Parathyroid adenoma (tissue), 2 donors: Measurements from ENCODE around the gene ZNF254.

ENCODE experiments used
- H2AFZ ChIP-seq: fragments of 300-600 bp; sonication (generic); one replicate; pipeline ENCODE4 v1.7.0; 2017; ENCODE audit warnings: antibody characterized with exemption, mild to moderate bottlenecking
- H3K27ac ChIP-seq: fragments of 300-600 bp; sonication (generic); one replicate; pipeline ENCODE4 v1.7.0; 2017
- H3K27me3 ChIP-seq: fragments of 300-600 bp; sonication (generic); one replicate; pipeline ENCODE4 v1.7.0; 2017; ENCODE audit warnings: low read length; ENCODE audit not compliant: control insufficient read depth, insufficient read depth
- H3K36me3 ChIP-seq: fragments of 300-600 bp; sonication (generic); one replicate; pipeline ENCODE4 v1.7.0; 2017; ENCODE audit warnings: low read length; ENCODE audit not compliant: control insufficient read depth, insufficient read depth
- H3K4me1 ChIP-seq: fragments of 300-600 bp; sonication (generic); one replicate; pipeline ENCODE4 v1.7.0; 2017; ENCODE audit warnings: control low read depth
- H3K4me2 ChIP-seq: fragments of 300-600 bp; sonication (generic); one replicate; pipeline ENCODE4 v1.7.0; 2017; ENCODE audit warnings: low read length
- H3K4me3 ChIP-seq: fragments of 300-600 bp; sonication (generic); one replicate; pipeline ENCODE4 v1.7.0; 2017; ENCODE audit warnings: low read depth, low read length
- H3K79me2 ChIP-seq: fragments of 300-600 bp; sonication (generic); one replicate; pipeline ENCODE4 v1.7.0; 2017; ENCODE audit warnings: control low read depth
- H3K9ac ChIP-seq: fragments of 300-600 bp; sonication (generic); one replicate; pipeline ENCODE4 v1.7.0; 2017; ENCODE audit warnings: mild to moderate bottlenecking
- H3K9me3 ChIP-seq: fragments of 300-600 bp; sonication (generic); one replicate; pipeline ENCODE4 v1.7.0; 2017; ENCODE audit warnings: low read length; ENCODE audit not compliant: control insufficient read depth
- TF ChIP-seq, protein P1 (sequence below): fragments of 300-600 bp; sonication (generic); IDR thresholded peaks from one replicate; pipeline ENCODE4 v1.7.0; 2017; ENCODE audit warnings: antibody characterized with exemption, mild to moderate bottlenecking
- donor health status: primary hyperparathyroidism.

ZNF254 gene

DNA sequence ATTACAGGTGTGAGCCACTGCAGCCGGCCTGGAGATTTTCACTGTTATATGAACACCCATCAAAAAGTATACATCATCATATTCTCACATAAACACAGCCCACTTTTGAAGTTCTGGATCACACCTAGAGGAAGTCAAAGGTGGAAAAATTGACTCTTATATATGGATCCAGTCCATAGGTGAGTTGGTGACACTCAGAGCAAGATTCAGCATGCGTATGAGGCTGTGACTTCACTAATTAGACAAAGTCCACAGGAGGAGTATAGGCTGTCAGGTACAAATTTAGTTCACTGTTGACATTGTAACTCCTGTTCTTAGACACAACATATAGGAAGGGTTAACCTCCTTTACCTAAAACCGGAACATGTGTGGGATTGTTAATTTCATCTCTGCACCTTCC is 31.4 kb upstream of the ZNF254 start:
- H3K79me2 ChIP-seq, result no peaks in the 10 kb centered on the region
- H3K27me3 ChIP-seq, result no peaks in the 10 kb centered on the region
- H3K27ac ChIP-seq, result no peak overlapping the region
- TF ChIP-seq, protein P1, sequence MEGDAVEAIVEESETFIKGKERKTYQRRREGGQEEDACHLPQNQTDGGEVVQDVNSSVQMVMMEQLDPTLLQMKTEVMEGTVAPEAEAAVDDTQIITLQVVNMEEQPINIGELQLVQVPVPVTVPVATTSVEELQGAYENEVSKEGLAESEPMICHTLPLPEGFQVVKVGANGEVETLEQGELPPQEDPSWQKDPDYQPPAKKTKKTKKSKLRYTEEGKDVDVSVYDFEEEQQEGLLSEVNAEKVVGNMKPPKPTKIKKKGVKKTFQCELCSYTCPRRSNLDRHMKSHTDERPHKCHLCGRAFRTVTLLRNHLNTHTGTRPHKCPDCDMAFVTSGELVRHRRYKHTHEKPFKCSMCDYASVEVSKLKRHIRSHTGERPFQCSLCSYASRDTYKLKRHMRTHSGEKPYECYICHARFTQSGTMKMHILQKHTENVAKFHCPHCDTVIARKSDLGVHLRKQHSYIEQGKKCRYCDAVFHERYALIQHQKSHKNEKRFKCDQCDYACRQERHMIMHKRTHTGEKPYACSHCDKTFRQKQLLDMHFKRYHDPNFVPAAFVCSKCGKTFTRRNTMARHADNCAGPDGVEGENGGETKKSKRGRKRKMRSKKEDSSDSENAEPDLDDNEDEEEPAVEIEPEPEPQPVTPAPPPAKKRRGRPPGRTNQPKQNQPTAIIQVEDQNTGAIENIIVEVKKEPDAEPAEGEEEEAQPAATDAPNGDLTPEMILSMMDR, result no peak
- H3K9me3 ChIP-seq, result no peaks in the 10 kb centered on the region
- H2AFZ ChIP-seq, result no peak overlapping the region
- H3K4me3 ChIP-seq, result no peak overlapping the region
- peaks cover 10% of the 10 kb centered on the region for H3K4me1 ChIP-seq
- H3K36me3 ChIP-seq, result no peaks in the 10 kb centered on the region
- H3K9ac ChIP-seq, result no peak overlapping the region
- no peak overlapping the region for H3K4me2 ChIP-seq

DNA sequence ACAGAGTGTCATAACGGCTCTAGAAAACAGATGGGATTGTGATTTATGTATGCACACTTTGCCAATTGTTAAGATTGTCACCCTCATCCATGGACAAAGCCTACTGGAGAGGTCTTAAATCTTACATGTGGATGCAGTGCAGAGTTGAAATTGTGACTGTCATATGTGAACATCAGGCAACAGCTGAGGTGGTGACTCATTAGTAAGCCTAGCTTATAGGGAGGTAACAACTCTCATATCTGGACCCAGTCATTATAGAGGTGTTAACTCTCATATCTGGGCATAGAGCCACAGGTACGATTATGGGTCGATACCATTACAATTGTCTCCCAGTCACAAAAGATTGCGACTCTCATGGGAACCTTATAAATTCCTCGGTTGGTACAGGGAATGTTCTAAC is 29.8 kb upstream of the ZNF254 start:
- Histone ChIP-seq H3K9me3 (no peaks in the 10 kb centered on the region), H3K79me2 (no peaks in the 10 kb centered on the region), H3K4me2 (no peak overlapping the region), H3K36me3 (no peaks in the 10 kb centered on the region), H3K9ac (no peak overlapping the region), H3K27ac (no peak overlapping the region), H2AFZ (no peak overlapping the region), H3K4me3 (no peak overlapping the region), H3K4me1 (peaks cover 16% of the 10 kb centered on the region), H3K27me3 (no peaks in the 10 kb centered on the region)
- TF ChIP-seq, protein P1, result no peak

DNA sequence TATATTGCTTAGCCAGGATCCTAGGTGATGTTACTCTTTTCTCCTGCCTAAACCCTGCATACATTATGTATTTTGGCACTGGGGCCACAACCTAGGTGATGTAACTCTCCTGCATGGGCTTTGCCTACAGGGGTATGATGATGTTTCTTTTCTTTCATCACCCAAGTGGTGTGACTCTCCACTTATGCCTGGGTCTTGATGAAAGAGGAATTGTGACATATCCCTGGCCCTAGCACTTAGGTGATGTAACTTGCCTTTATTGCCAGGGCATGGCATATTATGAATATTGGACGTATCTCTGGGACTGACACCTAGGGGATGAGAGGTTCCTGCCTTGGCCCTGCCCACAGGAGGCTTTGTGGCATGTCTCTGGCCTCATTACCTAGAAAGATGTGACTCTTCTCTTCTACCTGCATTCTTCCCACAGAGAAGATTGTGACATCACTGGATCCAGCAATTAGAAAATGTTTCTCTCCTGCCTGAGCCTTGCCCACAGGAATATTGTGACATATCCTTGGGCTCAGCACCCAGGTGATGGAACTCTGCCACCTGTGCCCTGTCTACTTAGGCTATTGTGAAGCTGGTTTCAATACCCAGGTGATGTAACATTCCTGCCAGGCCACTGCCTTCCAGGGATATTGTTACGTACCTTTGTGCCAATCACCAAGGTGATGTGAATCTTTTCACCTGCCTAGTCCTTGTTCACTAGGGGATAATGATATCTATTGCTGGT is 27.3 kb upstream of the ZNF254 start:
- Histone ChIP-seq H3K36me3 (no peaks in the 10 kb centered on the region), H3K9ac (no peak overlapping the region), H3K79me2 (no peaks in the 10 kb centered on the region), H2AFZ (no peak overlapping the region), H3K4me1 (peaks cover 5% of the 10 kb centered on the region), H3K4me3 (no peak overlapping the region), H3K4me2 (no peak overlapping the region), H3K9me3 (no peaks in the 10 kb centered on the region), H3K27ac (no peak overlapping the region), H3K27me3 (no peaks in the 10 kb centered on the region)
- TF ChIP-seq, protein P1, result no peak

DNA sequence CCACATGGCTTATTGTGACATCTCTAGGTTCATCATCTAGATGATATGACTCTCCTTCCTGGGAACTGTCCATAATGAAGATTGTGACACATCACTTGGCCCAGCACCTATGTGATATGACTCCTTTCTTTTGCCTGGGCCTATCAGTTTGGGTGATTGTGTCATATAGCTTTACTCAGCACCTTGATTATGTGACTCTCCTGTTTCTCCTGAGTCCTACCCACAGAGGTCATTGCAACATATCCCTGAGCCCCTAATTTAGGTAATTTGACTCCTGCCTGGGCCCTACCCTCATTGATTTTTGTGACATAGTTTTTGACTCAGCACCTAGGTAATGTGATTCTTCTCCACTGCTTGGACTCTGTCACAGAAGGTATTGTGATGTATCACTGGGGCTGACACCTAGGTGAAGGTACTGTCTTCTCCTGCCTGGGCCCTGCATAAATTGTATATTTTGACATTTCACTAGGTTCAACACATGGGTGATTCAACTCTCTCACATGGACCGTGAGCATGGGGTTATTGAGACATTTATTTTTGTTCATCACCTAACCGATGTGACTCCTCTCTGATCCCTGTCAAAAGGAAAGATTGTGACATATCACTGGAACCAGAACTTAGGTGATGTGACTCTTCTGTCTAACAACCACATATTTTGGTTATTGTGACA is 26.2 kb upstream of the ZNF254 start:
- TF ChIP-seq, protein P1, result no peak
- Histone ChIP-seq H3K27me3 (no peaks in the 10 kb centered on the region), H3K9me3 (no peaks in the 10 kb centered on the region), H3K4me2 (no peak overlapping the region), H2AFZ (no peak overlapping the region), H3K4me1 (peaks cover 5% of the 10 kb centered on the region), H3K36me3 (no peaks in the 10 kb centered on the region), H3K79me2 (peaks cover 4% of the 10 kb centered on the region), H3K9ac (no peak overlapping the region), H3K4me3 (no peak overlapping the region), H3K27ac (no peak overlapping the region)
